Measurements from ENCODE around the gene ANXA6.

The ANXA6 gene

DNA sequence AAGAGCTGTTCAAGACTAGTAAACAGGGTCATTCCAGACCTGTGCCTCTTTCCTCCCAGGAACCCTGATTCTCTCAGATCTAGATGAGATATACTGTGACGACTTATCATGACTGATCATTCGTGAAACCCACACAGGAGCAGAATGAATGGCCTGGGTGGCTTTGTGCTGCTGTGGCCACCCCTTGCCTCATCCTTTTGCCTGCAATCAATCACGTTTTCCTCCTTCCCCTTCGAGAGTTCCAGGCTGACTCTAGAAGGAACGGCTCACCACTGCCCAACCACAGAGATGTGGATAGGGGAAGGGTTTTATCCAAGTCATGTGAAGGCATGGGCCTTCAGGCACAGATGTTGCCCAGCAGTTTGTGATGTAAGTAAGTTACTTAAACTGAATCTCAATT is 5.8 kb downstream of the ANXA6 start:
- no peak for DNase-seq

- no peak for DNase-seq
Measured at GRCh38 chr5:151151263-151151660, 6.3 kb downstream of the ANXA6 start.

- no peak for DNase-seq
Measured at GRCh38 chr5:151150471-151151262, 6.9 kb downstream of the ANXA6 start.

DNA sequence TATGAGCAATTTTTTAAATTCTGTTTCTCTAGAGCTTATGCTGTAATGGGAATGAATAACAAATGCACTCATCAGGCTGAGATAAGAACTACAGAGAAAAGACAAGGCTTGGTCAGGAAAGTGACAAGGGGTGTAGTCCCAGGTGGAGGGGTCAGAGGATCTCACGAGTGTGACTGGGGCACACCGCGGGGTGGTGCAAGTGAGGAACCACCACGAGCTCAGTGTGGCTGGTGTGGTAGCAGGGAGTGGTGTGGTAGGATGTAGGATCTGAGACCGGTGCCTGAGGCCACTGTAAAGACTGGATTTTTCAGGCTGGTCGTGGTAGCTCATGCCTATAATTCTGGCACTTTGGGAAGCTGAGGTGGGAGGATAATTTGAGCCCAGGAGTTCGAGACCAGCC is 9.0 kb downstream of the ANXA6 start:
- no peak for DNase-seq

DNA sequence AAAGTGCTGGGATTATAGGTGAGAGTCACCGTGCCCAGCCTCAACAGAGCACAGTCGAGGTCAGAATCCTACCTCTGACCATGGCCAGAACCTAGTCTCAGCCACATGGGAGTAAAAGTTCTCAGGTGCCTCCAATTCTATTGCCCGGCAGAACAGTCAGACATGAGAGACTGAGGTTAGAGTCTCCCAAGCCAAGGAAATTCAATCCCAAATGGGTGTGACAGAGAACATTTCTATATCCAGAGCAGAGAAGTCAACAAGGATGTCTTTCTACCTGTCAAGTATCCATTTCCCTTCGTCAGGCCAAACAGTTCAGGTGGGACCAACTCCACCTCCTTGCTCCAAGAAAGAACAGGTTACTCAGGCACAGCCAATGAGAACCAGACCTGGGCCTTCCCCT is 10.5 kb downstream of the ANXA6 start:
- no peak for DNase-seq

DNA sequence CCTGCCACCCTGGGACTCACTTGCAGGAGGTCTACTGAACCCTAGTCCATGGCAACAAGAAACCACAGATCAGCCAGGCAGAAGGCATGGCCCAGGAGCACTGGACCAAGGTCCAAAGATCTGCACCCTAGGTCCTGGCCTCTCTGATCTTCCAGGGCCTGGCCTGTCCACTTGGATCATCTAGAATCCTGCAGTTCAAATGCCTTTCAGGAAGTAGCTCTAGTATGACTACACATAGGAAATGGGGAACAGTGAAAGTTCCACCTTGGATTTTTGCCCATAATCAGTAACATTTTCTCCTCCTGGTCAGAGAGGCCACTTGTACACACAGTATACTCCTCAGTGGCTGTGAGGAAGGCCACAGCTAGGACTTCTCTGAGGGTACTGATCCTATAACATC is 11.5 kb downstream of the ANXA6 start:
- no peak for DNase-seq

DNA sequence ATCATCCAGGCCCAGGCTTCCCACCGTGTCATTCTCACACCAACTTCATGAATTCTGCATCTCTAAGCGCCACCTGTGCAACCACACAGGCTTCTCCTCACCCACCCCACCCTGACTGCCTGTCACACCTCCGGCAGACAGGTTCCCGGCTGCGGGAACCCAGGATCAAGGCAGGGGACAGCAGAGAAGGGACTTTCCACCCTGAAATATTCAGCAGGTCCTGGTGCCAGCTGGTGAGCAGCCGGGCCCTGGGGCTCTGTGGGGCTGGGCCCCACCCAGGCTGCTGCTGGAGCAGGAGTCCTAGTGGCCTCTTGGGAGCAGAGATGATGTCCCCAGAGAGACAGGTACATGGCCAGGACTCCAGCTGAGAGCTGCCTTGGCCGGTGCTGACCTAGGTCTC is 12.7 kb downstream of the ANXA6 start:
- no peak for DNase-seq

DNA sequence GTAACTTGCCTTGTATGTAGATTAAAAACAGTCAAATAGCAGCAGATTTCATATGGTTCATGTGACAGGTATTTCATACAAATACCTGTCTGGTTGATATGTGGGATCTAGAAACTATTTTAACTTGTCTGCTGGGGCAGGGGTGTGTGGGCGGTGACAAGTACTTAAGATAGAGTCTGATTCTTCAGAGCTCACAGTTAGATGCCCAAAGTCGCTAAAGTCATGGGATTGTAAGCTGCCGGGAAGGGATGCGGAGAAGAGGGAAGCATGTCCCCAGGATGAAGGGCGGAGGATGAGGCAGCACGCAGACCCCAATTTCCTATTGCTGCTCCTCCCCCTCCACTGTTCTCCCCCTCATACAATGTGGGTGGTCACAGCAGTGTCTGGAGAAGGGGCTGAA is 13.3 kb downstream of the ANXA6 start:
- DNase-seq = no peak

DNA sequence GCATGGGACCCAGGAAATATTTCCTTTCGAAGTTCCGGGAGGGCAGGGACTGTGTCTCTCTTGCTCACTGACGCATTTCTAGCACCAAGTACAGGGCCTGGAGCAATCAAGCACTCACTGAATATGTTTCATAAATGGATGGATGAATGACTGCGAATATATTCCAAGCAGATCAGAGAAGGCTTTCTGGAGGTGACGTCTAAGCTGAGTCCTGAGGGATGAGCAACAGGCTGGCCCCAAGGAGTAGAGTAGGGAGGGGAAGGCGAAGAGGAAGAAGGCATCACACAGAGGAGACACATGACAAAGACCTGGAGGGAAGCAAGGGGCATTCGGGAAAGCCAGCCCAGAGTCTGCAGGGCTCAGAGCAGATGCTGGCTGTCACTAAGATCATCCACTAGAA is 13.9 kb downstream of the ANXA6 start:
- DNase-seq = no peak

GRCh38 chr5:151142933-151143332 is 14.6 kb downstream of the ANXA6 start:
- no peak for DNase-seq

DNA sequence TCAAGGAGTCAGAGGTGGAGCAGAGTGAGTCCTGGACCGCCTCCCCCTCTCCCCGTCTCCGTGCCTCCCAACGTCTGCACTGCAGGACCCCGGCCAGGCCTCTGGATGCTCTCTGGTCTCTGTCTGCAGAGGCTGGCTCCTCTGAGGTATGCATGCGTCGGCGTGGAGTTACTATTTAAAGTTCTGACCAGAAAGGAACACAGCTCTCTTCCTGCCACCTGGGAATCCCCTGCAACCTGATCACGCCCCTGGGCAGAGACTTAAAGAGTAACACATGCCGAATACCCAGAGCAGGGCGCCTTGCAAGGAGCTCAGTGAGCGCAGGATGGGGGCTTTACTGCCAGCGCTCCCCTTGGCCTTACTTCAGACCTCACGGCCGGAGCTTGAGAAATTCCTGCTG is 16.0 kb downstream of the ANXA6 start:
- DNase-seq = no peak

- no peak for DNase-seq
Measured at GRCh38 chr5:151140686-151141459, 16.7 kb downstream of the ANXA6 start.

DNA sequence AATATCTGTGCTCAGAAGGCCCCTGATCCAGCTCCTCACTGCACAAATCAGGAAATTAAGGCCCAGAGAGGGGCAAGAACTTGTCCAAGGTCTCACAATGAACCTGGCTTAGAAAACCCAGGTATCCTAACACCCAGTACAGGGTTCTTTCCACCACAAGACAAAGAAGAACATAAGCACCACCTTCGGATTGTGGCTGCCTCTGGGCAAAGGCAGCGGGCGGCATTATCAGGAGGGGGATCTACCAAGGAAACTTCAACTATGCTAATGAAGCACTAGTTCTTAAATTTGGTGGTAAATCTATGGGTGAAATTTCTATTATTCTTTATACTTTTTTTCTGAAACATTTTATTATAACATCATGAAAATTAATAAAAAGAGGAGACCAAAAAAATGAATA is 17.9 kb downstream of the ANXA6 start:
- no peak for DNase-seq

GRCh38 chr5:151139015-151139414 is 18.6 kb downstream of the ANXA6 start:
- no peak for DNase-seq

DNA sequence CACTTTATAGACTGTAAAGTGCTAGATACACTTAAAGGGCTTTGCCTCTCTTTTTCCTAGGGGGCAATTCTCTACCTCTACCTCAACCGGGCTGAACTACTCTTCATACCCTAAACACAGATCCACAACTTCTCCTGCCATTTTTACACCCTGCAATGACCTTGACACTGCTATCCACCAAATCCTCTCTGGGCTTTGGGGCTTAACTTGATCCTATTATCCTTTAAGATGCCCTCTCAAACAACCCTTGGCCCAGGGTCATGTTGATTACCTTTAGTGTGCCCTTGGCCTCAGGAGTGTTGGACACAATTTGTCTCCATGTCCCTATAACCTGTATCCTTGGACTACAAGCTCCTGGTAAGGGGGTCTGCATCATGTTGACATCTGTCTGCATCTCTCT is 19.5 kb downstream of the ANXA6 start:
- DNase-seq = no peak

DNA sequence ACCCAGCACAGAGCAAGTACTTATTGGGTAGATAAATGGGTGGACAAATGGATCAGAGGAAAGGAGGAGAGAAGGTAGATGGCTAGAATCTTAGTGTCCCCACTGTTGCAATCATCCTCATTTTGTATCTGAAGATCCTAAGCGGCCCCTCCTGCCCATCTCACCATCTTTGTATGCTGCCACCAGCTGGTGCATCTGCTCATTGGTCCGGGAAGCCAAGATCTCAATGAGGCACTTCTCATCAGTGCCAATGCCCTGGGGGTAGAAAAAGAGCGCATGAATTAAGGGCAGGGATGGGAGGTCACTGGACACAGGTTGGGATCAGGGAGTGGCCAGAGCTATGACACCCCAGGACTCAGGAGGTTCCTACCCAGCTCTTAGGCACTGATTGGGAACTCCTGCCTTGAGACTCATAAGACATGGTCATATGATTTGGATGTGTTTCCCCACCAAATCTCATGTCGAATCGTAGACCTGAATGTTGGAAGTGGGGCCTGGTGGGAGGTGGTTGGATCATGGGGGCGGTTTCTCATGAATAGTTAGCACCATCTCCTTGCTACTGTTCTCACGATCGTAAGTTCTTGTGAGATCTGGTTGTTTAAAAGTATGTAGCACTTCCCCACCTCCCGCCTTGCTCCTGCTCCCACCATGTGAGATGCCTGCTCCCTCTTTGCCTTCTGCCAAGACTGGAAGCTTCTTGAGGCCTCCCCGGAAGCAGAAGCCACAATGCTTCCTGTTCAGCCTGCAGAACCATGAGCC is 20.3 kb downstream of the ANXA6 start:
- no peak for DNase-seq

DNA sequence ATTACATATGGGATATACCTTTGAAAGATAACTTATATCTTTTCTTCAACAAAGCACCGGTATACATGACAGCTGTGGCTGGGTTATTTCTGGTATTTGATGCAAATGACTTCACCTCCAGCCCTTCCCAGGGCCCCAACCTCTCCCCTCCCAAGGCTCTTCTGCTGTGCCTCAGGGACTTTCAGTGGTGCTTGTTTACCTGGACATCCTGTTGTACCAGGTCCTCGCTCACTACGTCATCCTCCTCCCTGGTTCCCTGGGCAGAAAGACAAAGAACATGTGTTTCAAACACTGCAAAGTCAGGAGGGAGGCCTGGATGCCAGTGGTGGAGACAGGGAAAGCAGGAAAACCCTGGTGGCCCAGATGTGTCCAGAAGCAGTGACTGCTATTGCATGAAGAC is 23.4 kb downstream of the ANXA6 start:
- DNase-seq = no peak

DNA sequence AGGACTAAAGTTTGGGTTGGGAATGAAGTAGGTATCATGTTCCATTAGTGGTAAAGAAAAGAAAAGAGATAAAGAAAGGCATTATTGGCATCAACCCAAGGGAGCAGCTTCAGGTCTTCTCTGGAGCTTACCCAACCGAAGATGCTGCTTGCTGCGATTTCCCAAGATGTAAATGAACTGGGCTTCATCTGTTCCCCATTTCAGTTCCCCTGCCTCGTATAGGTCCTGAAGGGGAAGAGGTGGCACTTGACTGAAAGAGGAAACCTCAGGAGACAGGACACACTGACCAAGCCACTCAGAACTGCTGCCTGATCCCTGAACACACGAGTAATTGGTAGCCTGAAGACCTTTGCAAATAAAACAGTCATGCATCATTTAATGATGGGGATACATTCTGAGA is 24.6 kb downstream of the ANXA6 start:
- DNase-seq = no peak

DNA sequence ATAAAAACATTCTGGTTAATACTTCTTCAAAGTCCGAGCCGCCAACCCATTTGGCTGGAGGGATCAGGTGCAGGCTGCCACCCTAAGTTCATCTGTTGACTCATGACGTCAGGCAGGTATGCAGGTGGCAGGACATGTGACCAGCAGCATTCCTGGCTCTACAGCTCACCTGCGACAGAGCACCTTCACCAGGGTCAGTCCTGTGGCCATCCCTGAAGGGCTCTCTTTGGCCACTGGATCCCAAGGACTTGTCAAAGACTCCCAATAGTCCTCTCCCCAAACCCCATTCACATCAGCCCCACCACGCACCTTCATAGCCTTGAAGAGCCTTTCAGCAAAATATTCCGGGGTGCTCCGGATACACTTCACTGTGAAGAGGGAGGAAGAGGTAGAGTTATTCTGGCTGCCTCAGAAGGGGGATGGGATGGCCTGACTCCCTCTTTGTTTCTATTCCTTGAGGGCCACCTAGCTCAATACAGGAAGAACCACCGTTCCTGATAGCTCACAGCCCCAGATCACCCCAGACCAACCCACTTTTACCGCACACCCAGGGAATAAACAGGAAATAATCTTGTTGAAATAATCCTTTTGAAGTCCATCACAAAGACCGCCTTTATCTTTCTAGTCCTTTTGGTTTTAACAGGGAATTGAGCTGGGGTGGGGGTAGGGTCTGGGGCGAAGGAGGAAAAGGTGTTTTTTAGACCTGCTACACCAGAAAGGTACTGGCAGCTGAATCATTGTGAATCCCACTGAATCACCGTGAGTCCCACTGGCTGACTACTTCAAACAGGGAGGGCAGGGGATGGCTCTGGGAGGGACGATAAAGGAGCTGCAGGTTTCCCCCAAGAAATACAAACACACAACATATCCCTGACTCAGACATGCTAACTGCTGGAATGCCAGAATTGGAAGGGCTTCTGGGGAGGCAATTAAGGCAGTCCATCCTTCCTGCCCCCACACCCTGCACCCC is 26.4 kb downstream of the ANXA6 start:
- DNase-seq = no peak

DNA sequence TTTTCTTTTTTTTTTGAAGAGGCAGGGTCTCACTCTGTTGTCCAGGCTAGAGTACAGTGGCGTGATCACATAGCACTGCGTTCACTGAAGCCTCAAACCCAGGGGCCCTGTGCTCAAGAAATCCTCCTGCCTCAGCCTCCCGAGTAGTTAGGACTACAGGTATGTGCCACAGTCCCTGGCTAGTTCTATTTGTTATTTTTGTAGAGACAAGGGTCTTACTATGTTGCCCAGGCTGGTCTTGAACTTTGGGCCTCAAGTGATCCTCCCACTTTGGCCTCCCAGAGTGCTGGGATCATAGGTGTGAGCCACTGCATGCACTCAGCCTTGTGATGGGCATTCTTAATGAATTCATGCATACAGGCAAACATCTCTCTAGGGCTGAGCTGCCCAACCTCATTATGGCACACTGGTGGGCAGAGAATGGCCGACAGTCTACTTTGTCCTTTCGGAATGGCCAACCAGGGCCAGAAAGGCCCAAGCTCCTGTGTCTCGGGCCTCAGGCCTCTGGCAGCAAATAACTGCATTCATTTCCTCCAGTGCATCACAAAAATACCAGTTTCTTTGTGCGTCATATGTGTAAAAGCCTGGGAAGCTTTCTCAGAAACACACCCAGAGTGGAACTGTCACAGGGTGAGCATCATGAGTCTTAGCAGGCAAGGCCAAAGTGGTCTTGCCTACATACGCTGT is 27.2 kb downstream of the ANXA6 start:
- no peak for DNase-seq

GRCh38 chr5:151128817-151129216 is 28.8 kb downstream of the ANXA6 start:
- no peak for DNase-seq

- DNase-seq = no peak
Measured at GRCh38 chr5:151127926-151128325, 29.7 kb downstream of the ANXA6 start.

Data from SW 1271 (cell line).